Hepatocyte (in vitro differentiated cells): Measurements from ENCODE around the gene ZC3H4. TPM values are rescaled to one million over a fixed set of nuclear protein-coding genes. Genes with fewer than 3 reads are reported as not detected.

Experiments
- DNase-seq: peaks from one replicate; pipeline ENCODE4 v3.0.0-alpha.2; 2016; ENCODE audit warnings: low spot score
- H2AFZ ChIP-seq: fragments of 200-600 bp; sonication (generic); 2 replicates; pipeline ENCODE4 v1.6.0; 2016; ENCODE audit warnings: antibody characterized with exemption, mild to moderate bottlenecking
- H3K27ac ChIP-seq: fragments of 200-600 bp; sonication (generic); 2 replicates; pipeline ENCODE4 v1.5.1; 2016; ENCODE audit warnings: mild to moderate bottlenecking
- H3K27me3 ChIP-seq: fragments of 200-600 bp; sonication (generic); 2 replicates; pipeline ENCODE4 v1.6.1; 2016
- H3K36me3 ChIP-seq: fragments of 200-600 bp; sonication (generic); replicated peaks from 2 replicates; pipeline ENCODE4 v1.5.1; 2016; ENCODE audit warnings: low read depth; ENCODE audit not compliant: insufficient read depth
- H3K4me1 ChIP-seq: fragments of 200-600 bp; sonication (generic); 2 replicates; pipeline ENCODE4 v1.5.1; 2016; ENCODE audit warnings: mild to moderate bottlenecking, moderate library complexity; ENCODE audit not compliant: insufficient read depth
- H3K4me2 ChIP-seq: fragments of 200-600 bp; sonication (generic); 2 replicates; pipeline ENCODE4 v1.6.0; 2016
- H3K4me3 ChIP-seq: fragments of 200-600 bp; sonication (generic); 2 replicates; pipeline ENCODE4 v1.5.1; 2016; ENCODE audit warnings: mild to moderate bottlenecking
- H3K79me2 ChIP-seq: fragments of 200-600 bp; sonication (generic); 2 replicates; pipeline ENCODE4 v1.6.0; 2017; ENCODE audit warnings: mild to moderate bottlenecking
- H3K9me2 ChIP-seq: fragments of 200-600 bp; sonication (generic); replicated peaks from 2 replicates; pipeline ENCODE4 v1.6.0; 2017; ENCODE audit warnings: mild to moderate bottlenecking; ENCODE audit not compliant: insufficient read depth
- H3K9me3 ChIP-seq: fragments of 200-600 bp; sonication (generic); 2 replicates; pipeline ENCODE4 v1.5.1; 2016; ENCODE audit warnings: low read depth, mild to moderate bottlenecking
- H4K20me1 ChIP-seq: fragments of 200-600 bp; sonication (generic); 2 replicates; pipeline ENCODE4 v1.6.0; 2016; ENCODE audit warnings: mild to moderate bottlenecking; ENCODE audit not compliant: insufficient read depth, poor library complexity, severe bottlenecking
- EZH2 ChIP-seq: fragments of 200-600 bp; sonication (generic); IDR thresholded peaks from 2 replicates; pipeline ENCODE4 v1.6.1; 2016; ENCODE audit warnings: antibody characterized with exemption, mild to moderate bottlenecking, borderline replicate concordance
- EZH2phosphoT487 ChIP-seq: fragments of 200-600 bp; sonication (generic); IDR thresholded peaks from one replicate; pipeline ENCODE4 v1.6.1; 2018; ENCODE audit warnings: antibody characterized with exemption, mild to moderate bottlenecking, low read depth, moderate library complexity; ENCODE audit not compliant: unreplicated experiment, severe bottlenecking
- WGBS: methylation state at CpG from one replicate; pipeline ENCODE4 v1.1.6; 2016; ENCODE audit warnings: low lambda C conversion rate; ENCODE audit errors: missing lambda C conversion rate; 5-methylcytosine and 5-hydroxymethylcytosine counted together
- polyA plus RNA-seq: library from polyadenylated mRNA; unstranded; fragments of >200 nt; fragmentation: Nextera tagmentation; extraction: Ambion mirVana; gene quantifications from 2 replicates; pipeline ENCODE4 v1.2.1, GENCODE V29; 2016
- total RNA-seq: library from RNA; depleted of rRNA; stranded (reverse); fragments of >200 nt; gene quantifications from 2 replicates; pipeline ENCODE4 v1.2.3, GENCODE V29; 2014
- TF ChIP-seq, protein P1 (sequence below): fragments of 200-600 bp; sonication (generic); IDR thresholded peaks from 2 replicates; pipeline ENCODE4 v1.5.1; 2016; ENCODE audit warnings: antibody characterized with exemption, mild to moderate bottlenecking; ENCODE audit not compliant: poor library complexity

The ZC3H4 gene
- total and polyA plus RNA-seq, 2 experiments from 2014 or later, result 4.3 to 13.1 TPM

DNA sequence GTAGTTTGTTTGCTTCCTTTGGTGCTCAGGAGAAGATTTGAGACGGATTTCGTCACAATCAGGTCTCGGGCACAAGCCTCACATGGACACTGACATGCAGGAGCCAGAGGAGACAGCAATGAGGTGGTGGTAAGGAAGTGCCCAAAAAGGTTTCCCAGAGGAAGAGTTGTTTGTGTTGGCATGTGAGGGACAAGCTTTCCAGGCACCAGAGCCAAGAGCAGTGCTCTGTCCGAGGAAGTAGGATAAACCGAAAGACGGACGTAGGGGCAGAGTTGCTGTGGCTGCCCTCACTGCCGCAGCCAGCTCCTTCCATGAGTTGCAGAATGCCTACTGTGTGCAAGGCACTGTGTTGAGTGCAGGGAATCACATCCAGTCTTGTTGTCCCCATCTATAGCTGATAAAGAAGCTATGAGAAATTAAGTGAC is 44.8 kb upstream of the ZC3H4 start:
- Histone ChIP-seq H3K4me3 (no peak overlapping the region), H4K20me1 (no peaks in the 10 kb centered on the region), H3K27me3 (no peaks in the 10 kb centered on the region), H3K27ac (peak overlapping the region; percentile 81), H3K4me1 (peaks cover 19% of the 10 kb centered on the region), H3K4me2 (peak overlapping the region; percentile 11), H3K36me3 (no peaks in the 10 kb centered on the region), H3K9me3 (no peaks in the 10 kb centered on the region), H3K79me2 (peaks cover 30% of the 10 kb centered on the region), H3K9me2 (no peaks in the 10 kb centered on the region), H2AFZ (no peak overlapping the region)
- TF ChIP-seq, protein P1, sequence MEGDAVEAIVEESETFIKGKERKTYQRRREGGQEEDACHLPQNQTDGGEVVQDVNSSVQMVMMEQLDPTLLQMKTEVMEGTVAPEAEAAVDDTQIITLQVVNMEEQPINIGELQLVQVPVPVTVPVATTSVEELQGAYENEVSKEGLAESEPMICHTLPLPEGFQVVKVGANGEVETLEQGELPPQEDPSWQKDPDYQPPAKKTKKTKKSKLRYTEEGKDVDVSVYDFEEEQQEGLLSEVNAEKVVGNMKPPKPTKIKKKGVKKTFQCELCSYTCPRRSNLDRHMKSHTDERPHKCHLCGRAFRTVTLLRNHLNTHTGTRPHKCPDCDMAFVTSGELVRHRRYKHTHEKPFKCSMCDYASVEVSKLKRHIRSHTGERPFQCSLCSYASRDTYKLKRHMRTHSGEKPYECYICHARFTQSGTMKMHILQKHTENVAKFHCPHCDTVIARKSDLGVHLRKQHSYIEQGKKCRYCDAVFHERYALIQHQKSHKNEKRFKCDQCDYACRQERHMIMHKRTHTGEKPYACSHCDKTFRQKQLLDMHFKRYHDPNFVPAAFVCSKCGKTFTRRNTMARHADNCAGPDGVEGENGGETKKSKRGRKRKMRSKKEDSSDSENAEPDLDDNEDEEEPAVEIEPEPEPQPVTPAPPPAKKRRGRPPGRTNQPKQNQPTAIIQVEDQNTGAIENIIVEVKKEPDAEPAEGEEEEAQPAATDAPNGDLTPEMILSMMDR, result no peak
- TF ChIP-seq EZH2phosphoT487 (no peak), EZH2 (no peak)
- 89% methylated on average over 8 of the region's 8 CpGs for WGBS
- no peak for DNase-seq

DNA sequence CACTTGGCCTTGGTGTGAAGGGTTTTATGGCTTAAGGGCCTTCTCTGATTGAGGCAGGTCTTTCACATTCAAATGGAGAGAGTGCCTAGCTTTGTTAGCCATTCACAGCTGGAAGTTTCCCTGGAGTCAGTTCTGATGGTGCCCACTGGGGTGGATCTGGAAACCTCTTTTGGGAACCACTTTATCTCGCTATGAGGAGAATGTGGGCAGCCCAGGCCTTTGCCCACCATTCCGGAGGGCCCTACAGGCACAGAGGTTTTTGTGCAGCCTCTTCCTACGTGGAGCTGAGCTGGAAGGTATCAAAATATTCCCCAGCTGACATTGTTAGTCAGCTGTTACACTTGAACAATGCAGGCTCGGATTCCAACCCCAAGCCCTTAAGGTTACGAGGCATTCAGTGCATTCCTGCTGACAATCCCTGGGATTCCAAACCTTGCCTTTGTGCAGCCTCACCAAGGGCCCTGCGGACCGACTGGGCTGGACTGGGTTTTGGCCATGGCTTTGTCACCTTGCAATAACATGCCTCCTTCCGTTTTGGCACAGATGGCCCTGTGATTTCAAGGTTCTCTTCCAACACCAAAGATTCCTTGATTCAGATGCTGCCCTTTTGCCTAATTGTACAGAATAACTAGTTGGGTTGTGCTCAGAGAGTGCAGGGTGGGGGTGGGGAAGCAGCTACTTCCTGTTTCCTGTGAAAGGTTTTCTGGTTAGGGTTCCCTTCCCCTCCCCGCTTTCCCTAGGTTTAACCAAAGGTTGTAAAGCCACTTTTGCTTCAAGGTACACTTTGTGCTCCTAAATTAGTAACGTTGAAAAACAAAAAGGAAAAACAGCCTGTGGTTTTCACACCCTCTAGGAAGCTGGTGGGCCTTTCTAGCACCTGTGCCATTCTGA is 44.1 kb upstream of the ZC3H4 start:
- TF ChIP-seq, protein P1, result no peak
- TF ChIP-seq EZH2phosphoT487, result no peak

DNA sequence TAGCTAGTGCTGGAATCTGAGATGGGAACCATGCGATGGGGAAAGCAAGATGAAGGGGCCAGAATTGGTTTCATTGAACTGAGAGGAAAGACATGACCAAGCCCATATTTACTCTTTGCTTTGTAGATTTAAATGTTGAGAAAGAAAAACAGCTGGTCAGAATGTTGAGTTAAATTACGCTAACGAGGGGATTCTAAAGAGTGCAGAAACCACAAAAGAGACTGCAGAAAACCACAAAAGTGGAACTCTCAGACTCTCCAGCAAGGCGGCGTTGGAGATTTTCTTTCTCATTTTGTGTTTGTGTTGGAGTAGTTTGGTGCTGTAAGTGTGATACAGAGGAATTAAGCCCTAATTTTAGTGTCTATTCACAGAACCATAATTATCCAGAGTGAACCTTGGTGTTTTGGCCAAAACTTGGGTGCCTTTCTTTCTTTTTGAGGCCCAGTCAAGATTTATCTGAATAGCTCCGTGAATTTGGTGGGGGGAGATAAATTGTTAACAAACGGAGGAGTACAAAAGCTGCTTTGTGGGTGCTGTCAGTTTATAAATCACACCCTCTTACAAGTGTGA is 43.4 kb upstream of the ZC3H4 start:
- no peak overlapping the region for H3K4me3 ChIP-seq
- no peak for DNase-seq
- H3K36me3 ChIP-seq, result no peaks in the 10 kb centered on the region
- H3K27me3 ChIP-seq, result no peaks in the 10 kb centered on the region
- H4K20me1 ChIP-seq, result no peaks in the 10 kb centered on the region
- no peak overlapping the region for H3K4me2 ChIP-seq
- peaks cover 25% of the 10 kb centered on the region for H3K79me2 ChIP-seq
- WGBS, result 52% methylated on average over 7 of the region's 7 CpGs
- H3K27ac ChIP-seq, result peak overlapping the region; percentile 81
- TF ChIP-seq, protein P1, result no peak
- TF ChIP-seq EZH2phosphoT487 (no peak), EZH2 (no peak)
- peaks cover 22% of the 10 kb centered on the region for H3K4me1 ChIP-seq
- no peak overlapping the region for H2AFZ ChIP-seq
- H3K9me2 ChIP-seq, result no peaks in the 10 kb centered on the region
- no peaks in the 10 kb centered on the region for H3K9me3 ChIP-seq

More for the DNA sequence above, 44.1 kb upstream of the ZC3H4 start:
- Histone ChIP-seq H3K4me2 (peak overlapping the region; percentile 11), H4K20me1 (no peaks in the 10 kb centered on the region), H3K9me2 (no peaks in the 10 kb centered on the region), H3K4me1 (peaks cover 19% of the 10 kb centered on the region), H3K79me2 (peaks cover 29% of the 10 kb centered on the region), H3K27ac (peak overlapping the region; percentile 81), H2AFZ (no peak overlapping the region), H3K9me3 (no peaks in the 10 kb centered on the region), H3K4me3 (no peak overlapping the region), H3K36me3 (no peaks in the 10 kb centered on the region), H3K27me3 (no peaks in the 10 kb centered on the region)
- DNase-seq, result peak; percentile 26
- WGBS, result 44% methylated on average over 10 of the region's 10 CpGs
